H9 (cell line): ENCODE results near the gene IFT57. TPM values are rescaled to one million over a fixed set of nuclear protein-coding genes. Genes with fewer than 3 reads are reported as not detected.

Experiments used
- DNase-seq: peaks from one replicate; pipeline ENCODE4 v3.0.0-alpha.2; 2017
- H2AFZ ChIP-seq: one replicate; pipeline ENCODE4 v1.6.1; 2013; ENCODE audit warnings: mild to moderate bottlenecking, low read length, control low read depth, moderate library complexity
- H2AK5ac ChIP-seq: 2 replicates; pipeline ENCODE4 v1.6.1; 2013; ENCODE audit warnings: low read length, control low read depth, mixed read lengths; ENCODE audit not compliant: insufficient read length
- H2BK120ac ChIP-seq: one replicate; pipeline ENCODE4 v1.6.1; 2013; ENCODE audit warnings: low read depth, mild to moderate bottlenecking, low read length, control low read depth, inconsistent platforms; ENCODE audit not compliant: poor library complexity, severe bottlenecking
- H2BK12ac ChIP-seq: 2 replicates; pipeline ENCODE4 v1.6.1; 2013; ENCODE audit warnings: low read length, control low read depth, mixed read lengths, low read depth; ENCODE audit not compliant: insufficient read length
- H2BK15ac ChIP-seq: 2 replicates; pipeline ENCODE4 v1.6.1; 2013; ENCODE audit warnings: low read depth, low read length, control low read depth
- H2BK20ac ChIP-seq: one replicate; pipeline ENCODE4 v1.6.1; 2013; ENCODE audit warnings: low read depth, mild to moderate bottlenecking, low read length, control low read depth, inconsistent platforms; ENCODE audit not compliant: poor library complexity, severe bottlenecking
- H2BK5ac ChIP-seq: 2 replicates; pipeline ENCODE4 v1.6.1; 2013; ENCODE audit warnings: low read length, control low read depth, mixed read lengths; ENCODE audit not compliant: insufficient read length
- H3K14ac ChIP-seq: 2 replicates; pipeline ENCODE4 v1.6.1; 2013; ENCODE audit warnings: low read length, control low read depth; ENCODE audit not compliant: insufficient read depth
- H3K18ac ChIP-seq: 2 replicates; pipeline ENCODE4 v1.6.1; 2013; ENCODE audit warnings: low read depth, mild to moderate bottlenecking, mixed read lengths, low read length, control low read depth; ENCODE audit not compliant: insufficient read length
- H3K23ac ChIP-seq: 2 replicates; pipeline ENCODE4 v1.6.1; 2013; ENCODE audit warnings: low read length, control low read depth, mixed read lengths, low read depth; ENCODE audit not compliant: insufficient read length
- H3K23me2 ChIP-seq: 2 replicates; pipeline ENCODE4 v1.6.1; 2013; ENCODE audit warnings: low read depth, mild to moderate bottlenecking, mixed read lengths, low read length, control low read depth; ENCODE audit not compliant: insufficient read length, poor library complexity, severe bottlenecking
- H3K27ac ChIP-seq: 2 replicates; pipeline ENCODE4 v1.5.1; 2013; ENCODE audit warnings: low read length, control low read depth, mixed read lengths, low read depth; ENCODE audit not compliant: insufficient read length
- H3K27me3 ChIP-seq: 2 replicates; pipeline ENCODE4 v1.6.1; 2013; ENCODE audit warnings: low read length, control low read depth, inconsistent platforms; ENCODE audit not compliant: insufficient read depth
- H3K4ac ChIP-seq: 2 replicates; pipeline ENCODE4 v1.6.1; 2013; ENCODE audit warnings: low read depth, mild to moderate bottlenecking, control low read depth, inconsistent platforms, low read length, moderate library complexity
- H3K4me1 ChIP-seq: 2 replicates; pipeline ENCODE4 v1.6.1; 2013; ENCODE audit warnings: low read length, control low read depth, inconsistent platforms; ENCODE audit not compliant: insufficient read depth
- H3K4me2 ChIP-seq: 2 replicates; pipeline ENCODE4 v1.6.1; 2013; ENCODE audit warnings: low read length, control low read depth, mixed read lengths; ENCODE audit not compliant: insufficient read length, insufficient read depth
- H3K56ac ChIP-seq: 2 replicates; pipeline ENCODE4 v1.6.1; 2013; ENCODE audit warnings: low read depth, mild to moderate bottlenecking, mixed read lengths, low read length, control low read depth; ENCODE audit not compliant: insufficient read length
- H3K79me1 ChIP-seq: 2 replicates; pipeline ENCODE4 v1.6.1; 2013; ENCODE audit warnings: low read depth, mild to moderate bottlenecking, moderate library complexity, low read length, control low read depth, inconsistent platforms; ENCODE audit not compliant: insufficient read depth, poor library complexity, severe bottlenecking
- H3K79me2 ChIP-seq: 2 replicates; pipeline ENCODE4 v1.6.1; 2013; ENCODE audit warnings: low read length, control low read depth, inconsistent platforms; ENCODE audit not compliant: insufficient read depth
- H3K9ac ChIP-seq: 2 replicates; pipeline ENCODE4 v1.6.1; 2013; ENCODE audit warnings: low read length, control low read depth, mixed read lengths; ENCODE audit not compliant: insufficient read length; ENCODE audit errors: extremely low read depth
- H3K9me3 ChIP-seq: one replicate; pipeline ENCODE4 v1.6.1; 2013; ENCODE audit warnings: low read depth, low read length, inconsistent platforms; ENCODE audit not compliant: control insufficient read depth
- H3T11ph ChIP-seq: one replicate; pipeline ENCODE4 v1.6.1; 2013; ENCODE audit warnings: mild to moderate bottlenecking, low read length, control low read depth, inconsistent platforms
- H4K20me1 ChIP-seq: one replicate; pipeline ENCODE4 v1.6.1; 2013; ENCODE audit not compliant: control insufficient read depth, insufficient read length, insufficient read depth
- H4K5ac ChIP-seq: 2 replicates; pipeline ENCODE4 v1.6.1; 2013; ENCODE audit warnings: low read depth, mild to moderate bottlenecking, mixed read lengths, low read length, control low read depth; ENCODE audit not compliant: insufficient read length
- H4K8ac ChIP-seq: replicated peaks from 2 replicates; pipeline ENCODE4 v1.6.1; 2013; ENCODE audit warnings: low read length, control low read depth, mixed read lengths, low read depth; ENCODE audit not compliant: insufficient read length
- H4K91ac ChIP-seq: 2 replicates; pipeline ENCODE4 v1.6.1; 2013; ENCODE audit warnings: low read depth, mild to moderate bottlenecking, moderate library complexity, mixed read lengths, low read length, control low read depth; ENCODE audit not compliant: insufficient read length
- H3K27ac Mint-ChIP-seq, 3 experiments: 2 replicates in 2 of 3; 3 replicates in 1 of 3; pipeline ENCODE4 v1.8.0; 2020 to 2021; ENCODE audit warnings: mixed read lengths in 3 of 3, mild to moderate bottlenecking in 1 of 3, moderate library complexity in 1 of 3
- H3K27me3 Mint-ChIP-seq: 2 replicates; pipeline ENCODE4 v1.8.0; 2021; ENCODE audit warnings: low read depth, mild to moderate bottlenecking, moderate library complexity, mixed read lengths
- H3K36me3 Mint-ChIP-seq, 3 experiments: 2 replicates in 2 of 3; 3 replicates in 1 of 3; pipeline ENCODE4 v1.8.0; 2020 to 2021; ENCODE audit warnings: low read depth in 3 of 3, mixed read lengths in 3 of 3; ENCODE audit not compliant: insufficient read depth in 1 of 3
- H3K4me1 Mint-ChIP-seq, 2 experiments: 2 replicates each; pipeline ENCODE4 v1.8.0; 2020; ENCODE audit warnings: mixed read lengths in 2 of 2
- H3K4me3 Mint-ChIP-seq, 2 experiments: 2 replicates in 1 of 2; 3 replicates in 1 of 2; pipeline ENCODE4 v1.8.0; 2020 to 2021; ENCODE audit warnings: mild to moderate bottlenecking in 2 of 2, mixed read lengths in 2 of 2, moderate library complexity in 1 of 2
- H3K9me3 Mint-ChIP-seq, 2 experiments: 2 replicates in 1 of 2; 3 replicates in 1 of 2; pipeline ENCODE4 v1.8.0; 2020; ENCODE audit warnings: mild to moderate bottlenecking in 2 of 2, mixed read lengths in 2 of 2, moderate library complexity in 1 of 2
- CTCF ChIP-seq: fragments of 200-600 bp; sonication (generic); conservative IDR thresholded peaks from 3 replicates; pipeline ENCODE4 v1.8.0; 2021; ENCODE audit warnings: antibody characterized with exemption, mild to moderate bottlenecking
- WGBS: extraction: QIAGEN DNeasy Blood & Tissue Kit; methylation state at CpG from one replicate; pipeline ENCODE4 v1.1.7; 2013; ENCODE audit warnings: missing lambda C conversion rate, low lambda C conversion rate, mixed read lengths; ENCODE audit not compliant: insufficient read length; ENCODE audit errors: extremely low coverage; 5-methylcytosine and 5-hydroxymethylcytosine counted together
- total RNA-seq: library from RNA; stranded (reverse); gene quantifications from 2 replicates; pipeline ENCODE4 v1.2.1, GENCODE V29; 2021

Gene IFT57
- total RNA-seq, 1 experiment from 2014 or later, result 21.4 TPM

DNA sequence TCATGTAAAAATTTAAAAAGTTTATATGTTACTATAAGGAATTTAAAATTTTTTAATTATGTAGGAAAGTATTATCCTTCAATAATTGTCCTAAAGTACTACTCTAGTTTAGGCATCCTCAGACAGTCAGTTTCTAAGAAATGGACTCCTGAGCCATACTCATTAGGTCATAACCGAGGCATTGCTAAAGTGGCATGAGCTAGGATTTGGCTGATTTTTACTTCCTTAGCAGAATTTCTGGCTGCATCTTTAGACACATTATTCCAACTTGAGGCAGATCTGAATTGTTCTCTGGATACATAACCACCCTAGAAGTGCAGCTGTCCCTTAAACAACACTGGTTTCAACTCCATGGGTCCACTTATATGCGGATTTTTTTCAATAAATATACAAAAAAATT is 38.3 kb downstream of the IFT57 start:
- Histone ChIP-seq H3K4me1 (no peaks in the 10 kb centered on the region), H3T11ph (no peak overlapping the region), H3K79me1 (no peaks in the 10 kb centered on the region), H2BK15ac (no peak overlapping the region), H4K8ac (no peak overlapping the region), H2BK12ac (no peak overlapping the region), H2AFZ (no peak overlapping the region), H3K14ac (no peak overlapping the region), H2BK20ac (no peak overlapping the region), H2BK5ac (no peak overlapping the region), H2BK120ac (no peak overlapping the region), H3K9ac (no peak overlapping the region), H4K91ac (no peak overlapping the region), H2AK5ac (no peak overlapping the region), H3K18ac (no peak overlapping the region), H3K56ac (no peak overlapping the region), H3K27ac (no peak overlapping the region), H3K79me2 (no peaks in the 10 kb centered on the region), H4K20me1 (no peaks in the 10 kb centered on the region), H3K9me3 (no peaks in the 10 kb centered on the region), H4K5ac (no peak overlapping the region), H3K23me2 (no peaks in the 10 kb centered on the region), H3K27me3 (no peaks in the 10 kb centered on the region), H3K4ac (no peak overlapping the region), H3K23ac (no peak overlapping the region), H3K4me2 (no peak overlapping the region)
- no peak overlapping the region for H3K4me3 Mint-ChIP-seq
- no peaks in the 10 kb centered on the region for H3K27me3 Mint-ChIP-seq
- DNase-seq, result no peak
- no CpG with 5 or more reads among the region's 2 CpGs for WGBS
- peaks cover 5 to 7% of the 10 kb centered on the region in 2 experiments for H3K4me1 Mint-ChIP-seq
- no peak overlapping the region for H3K27ac Mint-ChIP-seq
- TF ChIP-seq CTCF, result no peak
- no peaks in the 10 kb centered on the region; a peak in 2 of 5 replicates for H3K9me3 Mint-ChIP-seq
- no peaks in the 10 kb centered on the region for H3K36me3 Mint-ChIP-seq
